HG03442 (cell line): ENCODE data around the gene SHISAL1.

Source experiments
- ATAC-seq: cut with Tn5 transposase; IDR thresholded peaks from one replicate; pipeline ENCODE4 v1.9.1; 2021; ENCODE audit warnings: mild to moderate bottlenecking, moderate library complexity; ENCODE audit not compliant: unreplicated experiment

Gene SHISAL1

DNA sequence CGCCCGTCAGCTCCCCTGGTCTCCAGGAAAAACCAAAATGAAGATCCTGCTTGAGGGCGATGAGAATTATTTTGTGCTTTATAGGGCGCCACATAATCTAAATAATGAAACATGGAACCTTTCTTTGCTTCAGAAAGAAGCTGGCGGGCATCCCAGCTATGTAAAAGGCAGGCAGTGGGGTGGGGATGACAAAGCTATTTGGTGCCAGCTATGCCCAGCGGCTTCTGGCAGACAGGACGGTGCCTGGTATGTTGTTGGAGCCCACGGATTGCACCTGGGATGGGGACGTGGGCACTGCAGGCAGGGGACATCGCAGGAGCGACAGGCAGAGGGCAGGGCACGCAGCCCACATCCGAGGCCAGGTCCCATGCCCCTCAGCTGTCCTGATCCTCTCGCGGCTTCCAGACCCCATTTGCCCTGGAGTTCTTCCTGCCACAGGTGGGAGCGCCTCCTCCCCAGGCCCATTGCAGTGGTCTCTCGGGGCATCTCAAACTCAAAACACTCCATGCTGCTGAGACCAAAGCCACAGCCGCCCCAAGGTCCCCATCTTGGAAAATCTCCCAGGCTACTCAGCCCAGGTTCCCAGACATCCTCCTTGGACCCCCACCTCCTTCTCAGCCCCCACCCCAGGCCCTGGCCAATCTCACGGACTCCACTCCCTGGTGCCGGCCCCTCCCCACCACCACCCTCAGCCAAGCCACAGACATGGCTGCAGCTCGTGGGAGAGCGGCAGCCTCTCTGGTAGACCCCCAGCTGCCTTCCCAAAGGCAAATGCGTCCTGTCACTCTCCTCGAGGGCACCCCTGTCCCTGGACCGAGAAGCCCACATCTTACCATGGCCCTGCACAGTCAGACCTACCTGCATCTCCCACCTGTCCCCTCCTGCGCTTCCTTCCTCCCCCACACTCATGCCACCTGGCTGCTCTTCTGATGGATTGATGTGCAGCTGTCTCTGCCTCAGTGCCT lies 45.7 kb downstream of the SHISAL1 start:
- ATAC-seq = no peak

DNA sequence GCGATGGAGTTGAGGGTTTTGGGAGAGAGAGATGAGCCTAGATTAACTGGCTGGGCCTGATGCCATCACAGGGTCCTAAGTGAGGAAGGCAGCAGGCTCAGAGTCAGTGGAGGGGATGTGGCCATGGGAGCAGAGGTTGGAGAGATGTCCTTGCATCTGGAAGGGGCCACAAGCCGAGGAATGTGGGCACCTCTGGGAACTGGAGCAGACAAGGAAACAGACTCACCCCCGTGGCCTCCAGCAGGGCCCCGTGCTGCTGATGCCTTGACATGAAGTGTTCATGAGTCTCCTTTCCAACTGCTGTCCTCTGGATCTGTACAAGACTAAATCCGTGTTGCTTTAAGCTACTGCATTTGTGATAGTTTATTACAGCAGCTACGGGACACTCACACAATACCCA lies 49.2 kb downstream of the SHISAL1 start:
- no peak for ATAC-seq

DNA sequence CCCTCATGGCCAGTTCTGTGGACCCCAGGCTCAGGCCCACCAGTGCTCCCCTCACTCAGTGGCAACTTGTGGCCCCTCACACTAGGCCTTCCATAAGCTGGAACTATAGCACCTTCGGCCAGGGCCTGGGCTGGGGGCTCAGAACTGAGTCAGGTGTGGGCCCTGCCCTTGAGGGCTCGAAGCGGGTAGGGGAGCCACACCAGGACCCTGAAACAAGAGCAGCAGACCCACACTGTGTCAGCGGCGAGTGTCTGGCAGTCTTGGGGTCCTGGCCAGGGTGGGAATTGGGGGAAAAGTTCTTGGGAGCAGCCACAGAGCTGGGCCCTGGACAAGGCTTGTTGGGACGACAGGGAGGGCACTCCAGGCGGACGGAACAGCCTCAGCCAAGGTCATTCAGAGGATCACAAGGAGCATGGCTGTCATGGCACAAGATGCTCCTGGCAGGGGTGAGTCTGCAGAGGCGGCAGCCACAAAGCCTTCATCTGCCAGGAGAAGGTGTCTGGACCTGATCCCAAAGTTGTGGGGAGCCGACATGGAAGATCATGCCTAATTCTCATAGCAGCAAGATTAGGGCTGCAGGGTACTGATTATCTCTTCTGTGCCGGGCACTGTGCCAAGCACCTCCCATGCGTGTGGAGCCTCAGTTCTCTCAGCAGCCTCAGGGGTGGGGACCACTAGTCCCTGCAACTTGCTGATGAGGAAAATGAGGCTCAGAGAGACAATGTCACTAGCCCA lies 50.7 kb downstream of the SHISAL1 start:
- no peak for ATAC-seq

DNA sequence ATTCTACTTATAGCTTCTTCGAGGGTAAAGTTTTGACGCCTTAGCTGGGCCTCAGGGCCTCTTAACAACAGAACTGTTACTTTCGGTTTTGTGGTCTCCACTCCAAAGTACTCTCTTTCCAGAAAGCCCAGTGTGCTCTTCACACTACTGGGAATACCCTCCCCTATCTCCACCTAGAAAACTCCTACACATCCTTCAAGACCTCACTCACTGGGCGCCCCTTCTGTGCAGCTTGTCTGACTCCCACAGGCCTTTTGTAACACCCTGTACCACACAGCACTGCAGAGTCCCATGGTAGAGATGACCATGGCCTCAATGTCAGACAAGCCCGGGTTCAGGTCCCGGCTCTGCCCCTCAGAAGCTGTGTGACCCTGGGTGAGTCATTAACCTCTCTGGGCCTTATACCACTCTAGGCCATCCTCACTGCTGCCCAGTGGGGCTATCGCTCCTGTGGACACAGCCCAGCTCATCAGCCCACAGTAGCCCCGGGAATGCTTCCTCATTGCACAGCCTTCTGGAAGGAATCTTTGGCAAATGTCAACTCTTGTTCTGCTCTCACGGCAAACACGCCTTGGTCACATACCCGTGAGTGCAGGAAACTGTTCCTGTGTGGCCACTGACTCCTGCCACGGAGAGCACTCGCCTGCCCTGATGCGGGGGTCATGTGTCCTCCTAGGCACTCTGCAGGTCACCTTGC lies 51.4 kb downstream of the SHISAL1 start:
- no peak for ATAC-seq

DNA sequence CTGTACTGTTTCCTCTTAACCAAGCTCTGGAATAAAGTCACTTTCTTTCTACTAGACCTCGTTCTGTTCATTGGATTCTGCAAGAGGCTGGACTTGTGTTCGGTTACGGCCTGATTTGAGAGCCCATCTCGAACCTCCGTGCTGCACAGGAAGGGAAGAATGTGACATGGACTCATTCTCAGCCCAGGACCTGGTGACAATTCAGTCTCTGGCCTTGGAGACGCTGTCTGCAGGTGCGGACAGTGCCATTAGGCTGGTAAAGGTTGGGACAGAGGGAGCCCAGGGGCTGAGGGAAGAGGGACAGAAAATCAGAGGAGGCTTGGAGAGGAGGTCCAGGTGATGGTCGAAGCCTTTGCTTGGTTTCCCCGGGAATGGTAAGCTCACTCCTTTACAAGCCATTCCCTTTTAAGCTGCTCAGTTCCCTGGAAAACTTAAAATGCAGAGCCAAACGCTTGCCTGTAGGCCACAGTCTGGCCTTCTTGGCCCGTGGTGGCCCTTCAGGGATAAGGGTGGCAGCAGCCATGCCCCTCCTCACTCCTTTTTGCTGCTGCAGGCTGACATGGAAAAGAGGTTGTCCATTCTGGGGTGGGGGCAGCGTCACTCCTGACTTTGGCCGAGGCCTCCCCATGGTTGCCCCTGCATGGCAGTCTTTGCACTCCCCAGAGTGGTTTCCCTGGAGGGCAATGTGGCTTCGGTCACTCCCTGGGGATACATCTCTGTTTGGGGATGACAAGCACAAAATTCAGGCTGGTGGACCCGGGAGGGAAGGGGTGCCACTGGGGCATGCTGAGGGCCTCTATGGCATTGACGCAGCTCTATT lies 52.3 kb downstream of the SHISAL1 start:
- ATAC-seq = no peak

DNA sequence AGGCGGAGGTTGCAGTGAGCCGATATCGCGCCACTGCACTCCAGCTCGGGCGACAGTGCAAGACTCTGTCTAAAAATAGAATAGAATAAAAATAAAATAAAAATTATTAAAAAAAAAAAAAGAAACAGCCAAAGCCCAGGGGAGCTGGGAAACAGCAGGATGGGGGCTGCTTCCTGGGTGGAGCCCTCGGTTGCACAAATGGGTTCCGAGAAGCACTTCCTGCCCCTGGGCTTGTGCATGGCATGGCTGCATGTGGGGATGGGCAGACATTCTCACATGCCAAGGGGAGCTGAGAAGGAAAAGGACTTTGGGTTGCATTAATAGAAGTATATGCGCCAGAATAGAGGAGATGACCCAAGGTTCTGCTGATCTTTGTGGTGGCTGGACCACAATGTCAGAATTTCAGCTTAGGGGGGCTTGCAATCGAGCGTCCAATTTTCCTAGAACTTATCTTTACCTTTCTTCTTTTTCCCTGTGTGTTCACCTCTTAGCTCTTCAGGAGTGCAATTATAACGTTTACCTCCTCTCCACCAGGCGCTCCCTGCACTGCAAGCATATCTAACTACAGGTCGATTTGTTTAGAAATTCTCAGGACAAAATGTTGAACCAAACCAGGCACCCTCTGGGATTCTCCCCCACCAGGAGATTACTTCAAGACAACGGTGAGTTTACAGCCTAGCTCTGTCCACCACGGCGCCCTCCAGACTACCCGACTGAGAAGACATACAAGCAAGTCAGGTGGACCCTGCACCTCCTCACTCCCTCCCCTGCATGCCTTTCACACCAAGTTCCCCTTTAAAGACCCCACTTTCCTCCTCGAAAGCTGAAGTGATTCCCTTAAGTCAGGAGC lies 53.2 kb downstream of the SHISAL1 start:
- no peak for ATAC-seq

DNA sequence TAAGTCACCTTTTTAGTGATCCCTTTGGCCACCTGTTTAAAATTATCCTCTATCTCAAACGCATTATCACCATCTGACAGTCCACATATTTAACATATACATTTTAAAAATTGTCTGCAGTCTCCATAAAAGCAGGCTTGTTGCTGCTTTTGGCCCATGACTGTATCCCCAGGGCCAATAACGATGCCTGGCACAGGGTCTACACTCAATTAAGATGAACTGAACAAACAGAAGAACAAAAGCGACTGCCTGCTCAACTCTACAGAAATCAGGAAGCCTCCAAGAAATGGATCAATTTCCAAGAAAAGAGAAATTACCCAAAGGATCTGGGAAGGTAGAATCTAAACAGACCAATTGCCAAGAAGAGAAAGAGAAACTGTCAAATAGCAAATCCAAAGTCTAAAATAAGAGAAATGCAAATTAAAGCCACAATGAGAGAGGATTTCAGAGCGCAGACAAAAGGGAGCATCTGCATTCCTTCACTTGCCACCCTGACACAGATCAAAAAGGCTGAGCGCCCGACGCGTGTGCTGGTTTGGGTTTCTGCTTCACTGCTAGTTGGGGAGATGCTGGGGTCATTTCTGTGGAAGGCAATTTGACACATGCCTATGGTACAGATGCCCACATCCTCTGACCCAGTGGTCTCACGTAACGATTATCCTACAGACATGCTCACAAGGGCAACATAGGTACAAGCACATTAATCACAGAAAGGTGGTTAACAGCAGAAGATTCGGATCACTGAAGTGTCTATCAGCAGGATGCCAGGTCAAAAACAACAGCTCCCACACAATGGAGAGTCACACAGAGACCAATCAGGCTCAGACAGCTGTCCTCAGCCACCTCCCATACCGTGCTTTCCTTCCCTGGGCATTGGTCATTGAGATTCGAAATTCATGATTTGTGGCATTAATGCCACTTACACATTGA lies 55.9 kb downstream of the SHISAL1 start:
- ATAC-seq = no peak

DNA sequence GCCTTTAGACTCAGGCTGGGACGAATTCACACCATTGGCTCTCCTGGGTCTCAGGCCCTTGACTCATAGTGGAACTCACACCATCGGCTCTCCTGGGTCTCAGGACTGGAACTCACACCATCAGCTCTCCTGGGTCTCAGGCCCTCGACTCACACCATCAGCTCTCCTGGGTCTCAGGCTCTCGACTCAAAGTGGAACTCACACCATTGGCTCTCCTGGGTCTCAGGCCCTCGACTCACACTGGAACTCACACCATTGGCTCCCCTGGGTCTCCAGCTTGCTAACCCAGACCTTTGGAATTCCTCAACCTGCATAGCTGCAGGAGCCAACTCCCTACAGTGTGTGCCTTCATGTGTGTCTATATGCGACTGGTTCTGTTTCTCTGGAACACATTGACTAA lies 56.7 kb downstream of the SHISAL1 start:
- no peak for ATAC-seq

DNA sequence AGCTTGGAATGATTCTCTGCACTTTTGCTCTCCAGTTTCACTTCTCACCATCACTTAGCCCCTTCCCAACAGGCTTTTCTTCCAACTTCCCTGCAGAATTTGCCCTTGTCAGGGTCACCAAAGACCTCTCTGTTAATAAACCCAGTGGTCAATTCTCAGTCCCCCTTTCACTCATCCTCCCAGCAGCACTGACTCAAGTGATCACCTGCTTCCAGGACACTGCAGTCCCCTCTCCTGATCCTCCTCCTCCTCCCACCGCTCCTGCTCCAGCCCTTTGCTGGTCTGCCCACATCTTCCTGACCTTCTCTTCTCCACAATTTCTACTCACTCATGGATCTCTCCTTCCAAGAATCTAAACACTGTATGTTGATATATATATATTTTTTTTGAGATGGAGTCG lies 57.9 kb downstream of the SHISAL1 start:
- no peak for ATAC-seq

DNA sequence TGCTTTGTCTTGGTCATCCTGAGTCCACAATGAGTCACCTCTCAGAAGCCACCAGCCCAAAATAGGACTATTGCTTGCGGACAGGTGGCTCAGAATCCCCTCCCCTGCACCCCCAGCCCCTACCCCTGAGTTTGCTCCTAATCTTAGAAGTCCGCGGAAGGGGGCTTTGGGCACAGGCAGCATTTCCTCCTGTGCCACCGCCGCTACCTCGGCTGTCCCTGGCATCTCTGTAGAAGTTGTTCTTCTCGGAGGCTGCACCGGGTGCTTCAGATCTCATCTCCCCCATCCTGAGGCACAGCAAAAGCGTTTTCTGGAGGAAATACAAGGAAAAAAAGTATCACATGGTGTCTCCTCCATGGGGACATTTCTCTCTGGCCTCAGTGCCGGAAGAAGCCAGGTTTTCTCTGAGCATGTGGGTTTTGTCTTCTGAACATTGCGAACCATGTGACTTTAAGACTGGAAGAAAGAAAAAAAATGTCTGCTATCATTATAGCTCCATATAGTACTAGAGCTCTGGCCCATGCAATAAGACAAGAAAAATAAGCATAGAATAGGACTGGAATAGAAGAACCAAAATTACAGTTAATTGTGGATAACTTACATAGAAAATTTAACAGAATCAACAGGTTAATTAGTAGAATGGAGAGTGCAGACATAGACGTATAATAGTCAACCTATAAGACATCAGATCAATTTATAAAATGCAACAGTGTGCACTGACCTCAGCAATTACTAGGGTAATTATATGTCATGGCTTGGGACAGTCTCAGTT lies 63.2 kb downstream of the SHISAL1 start:
- no peak for ATAC-seq

DNA sequence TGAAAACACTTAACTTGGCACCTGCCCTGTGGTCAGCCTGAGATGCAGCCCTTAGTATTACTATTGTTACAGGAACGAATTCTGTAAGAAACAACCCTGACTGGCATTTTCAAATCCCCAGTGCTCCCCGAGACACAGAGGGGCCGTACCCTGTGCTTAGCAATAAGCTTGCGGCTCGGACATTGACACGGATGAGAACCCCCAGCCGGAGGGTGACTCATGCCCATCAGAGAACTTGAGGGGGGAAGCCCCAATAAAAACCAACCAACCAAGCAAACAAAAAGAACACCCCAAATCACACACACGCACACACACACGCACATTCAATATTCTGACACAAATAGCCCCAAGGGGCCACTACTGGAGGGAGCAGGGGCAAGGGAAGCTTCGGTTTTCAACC lies 63.8 kb downstream of the SHISAL1 start:
- ATAC-seq = no peak

DNA sequence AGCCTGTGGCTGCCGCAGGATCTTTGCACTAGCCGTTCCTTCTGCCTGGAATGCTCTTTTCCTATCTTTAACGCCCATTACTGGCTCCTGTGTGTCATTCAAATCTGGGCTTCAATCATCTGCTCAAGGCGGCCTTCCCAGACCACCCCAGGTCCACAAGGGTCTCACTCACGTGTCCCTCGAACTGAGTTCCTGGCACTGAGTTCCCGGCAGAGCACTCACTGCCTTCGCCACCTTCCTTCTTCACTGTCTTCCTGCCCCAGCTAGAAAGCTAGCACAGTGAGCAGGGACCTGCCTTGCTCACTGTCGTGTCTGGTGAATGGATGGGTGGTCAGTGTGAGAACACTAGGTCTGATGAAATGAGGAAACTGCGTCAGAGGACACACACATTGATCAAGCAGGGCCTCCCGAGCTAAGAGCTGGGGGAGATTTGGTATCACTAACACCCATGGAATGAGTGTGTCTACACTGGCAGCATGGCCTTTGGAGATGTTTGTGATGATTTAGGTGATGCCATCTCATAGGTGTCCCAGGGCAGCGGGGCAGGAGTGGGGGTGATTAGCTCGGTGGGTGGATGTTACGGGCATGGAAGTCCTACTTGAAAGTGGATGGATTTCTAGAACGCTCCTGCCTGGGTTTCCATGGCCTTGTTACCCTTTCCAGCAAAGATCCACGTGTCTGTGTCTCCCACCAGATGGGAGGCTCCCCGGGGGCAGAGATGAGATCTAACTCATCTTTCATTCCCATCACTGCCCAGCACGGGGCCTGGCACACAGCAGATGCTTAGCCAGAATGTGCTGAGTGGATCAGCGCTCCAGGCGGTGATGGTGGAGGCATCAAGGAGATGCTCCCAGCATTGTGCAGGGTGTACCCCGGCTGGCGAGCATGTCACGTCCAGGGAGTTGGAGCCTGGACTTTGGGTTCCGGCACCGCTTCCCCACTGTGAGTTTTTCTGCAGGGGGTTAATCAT lies 64.5 kb downstream of the SHISAL1 start:
- no peak for ATAC-seq

DNA sequence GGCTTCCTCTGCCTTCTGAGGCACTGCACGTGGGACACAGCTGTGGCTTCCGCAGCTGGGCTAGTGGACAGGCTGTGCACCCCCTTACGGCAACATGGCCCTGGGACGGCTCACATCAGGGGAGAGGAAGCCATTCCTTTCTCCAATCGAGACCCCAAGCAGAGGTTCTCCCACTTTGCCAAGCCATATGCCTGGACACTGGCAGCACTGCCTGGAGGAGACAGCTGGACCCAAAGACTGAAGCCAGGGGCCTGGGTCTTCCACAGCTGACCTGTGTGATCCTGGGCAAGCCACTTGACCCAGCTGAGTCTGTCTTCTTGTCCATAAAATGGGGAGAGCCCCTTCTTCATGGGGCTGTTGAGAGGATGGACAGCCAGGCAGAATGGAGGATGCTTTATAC lies 65.4 kb downstream of the SHISAL1 start:
- no peak for ATAC-seq

DNA sequence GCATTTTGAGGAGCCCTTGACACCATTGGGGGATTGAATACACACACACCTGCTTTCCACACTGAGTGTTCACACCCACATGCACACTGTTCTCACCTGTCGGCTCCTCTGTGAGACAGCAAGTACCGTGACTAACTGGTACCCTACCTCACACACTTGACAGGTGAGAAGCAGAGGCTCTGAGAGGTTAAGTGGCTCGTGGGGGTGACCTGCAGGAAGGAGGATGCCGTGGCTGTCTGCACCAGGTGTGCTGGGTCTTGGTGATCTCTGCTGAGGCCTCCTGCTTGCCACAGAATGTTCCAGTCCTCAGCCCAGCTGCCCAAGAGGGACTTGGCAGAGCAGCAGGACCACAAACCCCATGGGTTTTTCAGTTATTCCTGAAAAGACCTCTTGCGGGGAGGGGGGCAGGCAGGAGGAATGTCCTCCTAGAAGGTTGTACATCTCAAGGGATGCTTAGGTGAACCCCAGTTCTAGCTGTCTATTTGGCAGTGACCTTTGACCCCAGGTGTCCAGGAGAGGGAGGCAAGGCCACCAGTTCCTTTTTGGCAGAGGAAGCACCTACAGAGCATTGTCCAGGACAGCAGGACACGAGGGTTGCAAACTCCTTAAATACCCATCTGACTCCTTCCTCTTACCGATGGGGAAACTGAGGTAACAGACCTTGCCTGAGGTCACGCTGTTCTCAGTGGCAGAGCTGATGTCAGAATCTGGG lies 66.0 kb downstream of the SHISAL1 start:
- no peak for ATAC-seq

DNA sequence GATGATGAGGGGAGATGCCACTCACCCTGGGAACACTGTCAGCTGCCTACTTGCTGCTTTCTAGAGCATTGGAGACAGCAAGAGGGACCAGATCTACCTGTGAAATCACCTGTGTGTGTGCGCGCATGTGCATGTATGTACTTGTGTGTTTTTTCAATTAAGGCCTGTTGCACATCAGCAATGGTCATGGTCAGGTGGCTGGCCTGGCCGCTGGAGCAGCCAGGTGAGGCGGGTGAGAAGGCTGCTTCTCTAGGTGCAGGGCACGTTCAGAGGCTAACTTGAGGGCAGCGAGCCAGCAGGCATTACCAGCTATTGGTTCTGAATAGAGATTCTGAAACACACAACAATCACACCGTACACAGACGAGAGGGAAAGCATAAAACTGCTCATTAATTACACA lies 66.9 kb downstream of the SHISAL1 start:
- ATAC-seq = no peak

DNA sequence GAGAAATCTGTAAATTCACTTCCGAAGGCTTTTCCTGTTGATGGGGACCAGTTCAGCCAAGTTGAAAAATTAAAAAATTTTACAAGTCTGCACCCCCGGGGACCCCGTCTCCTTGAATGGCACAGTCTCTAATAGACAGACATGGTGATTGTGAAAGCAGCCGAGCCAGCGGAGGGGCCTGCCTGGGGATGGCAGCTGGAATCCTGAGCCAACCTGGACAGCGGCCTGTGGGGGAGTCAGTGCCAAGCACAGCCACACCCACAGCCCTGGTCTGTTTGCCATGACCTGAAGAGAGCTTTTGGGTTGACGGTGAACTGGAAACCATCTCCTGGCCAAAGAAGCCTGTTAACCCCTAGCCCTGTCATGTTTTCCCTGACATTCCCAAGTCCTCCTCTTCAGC lies 67.3 kb downstream of the SHISAL1 start:
- ATAC-seq = no peak
